DMS 273 (cell line): ENCODE results near the gene DLG5.

Experiments used
- DNase-seq: peaks from one replicate; lab custom pipeline; 2025; ENCODE audit not compliant: unreplicated experiment; lab: John Stamatoyannopoulos, UW

DLG5 gene

GRCh38 chr10:77896058-77896457 is 30.5 kb downstream of the DLG5 start:
- no peak for DNase-seq

GRCh38 chr10:77894058-77894457 is 32.5 kb downstream of the DLG5 start:
- DNase-seq, result no peak

GRCh38 chr10:77893386-77893785 is 33.2 kb downstream of the DLG5 start:
- DNase-seq, result no peak

GRCh38 chr10:77892761-77893160 is 33.8 kb downstream of the DLG5 start:
- DNase-seq, result no peak

GRCh38 chr10:77892021-77892739 is 34.4 kb downstream of the DLG5 start:
- DNase-seq, result peak; percentile 47

GRCh38 chr10:77890097-77890496 is 36.5 kb downstream of the DLG5 start:
- no peak for DNase-seq

GRCh38 chr10:77889277-77889903 is 37.2 kb downstream of the DLG5 start:
- peak; percentile 41 for DNase-seq

- no peak for DNase-seq
Observed at GRCh38 chr10:77888356-77888703, 38.2 kb downstream of the DLG5 start.

- DNase-seq, result no peak
Observed at GRCh38 chr10:77887631-77888355, 38.8 kb downstream of the DLG5 start.

GRCh38 chr10:77886795-77887355 is 39.7 kb downstream of the DLG5 start:
- no peak for DNase-seq

- no peak for DNase-seq
Observed at GRCh38 chr10:77884181-77884580, 42.4 kb downstream of the DLG5 start.

GRCh38 chr10:77881636-77882035 is 44.9 kb downstream of the DLG5 start:
- no peak for DNase-seq

GRCh38 chr10:77881222-77881621 is 45.3 kb downstream of the DLG5 start:
- DNase-seq, result no peak

- DNase-seq, result peak; percentile 59
Observed at GRCh38 chr10:77879710-77880109, 46.8 kb downstream of the DLG5 start.

GRCh38 chr10:77879065-77879464 is 47.5 kb downstream of the DLG5 start:
- DNase-seq, result no peak

- DNase-seq, result peak; percentile 57
Observed at GRCh38 chr10:77877441-77878344, 48.9 kb downstream of the DLG5 start.

GRCh38 chr10:77875730-77876129 is 50.8 kb downstream of the DLG5 start:
- DNase-seq, result no peak

- DNase-seq, result no peak
Observed at GRCh38 chr10:77874872-77875271, 51.7 kb downstream of the DLG5 start.

GRCh38 chr10:77873536-77874380 is 52.8 kb downstream of the DLG5 start:
- DNase-seq, result peak; percentile 55

- no peak for DNase-seq
Observed at GRCh38 chr10:77872947-77873535, 53.5 kb downstream of the DLG5 start.
